ENCODE results near the gene CATSPERZ.

Gene CATSPERZ

GRCh38 chr11:64299847-64300648, at the start of gene CATSPERZ:
Gene CATSPERZ (plus strand): TSS chr11:64300358. CDS start chr11:64300411, 53 bp downstream.
- DNase-seq (ENCODE audit: low read depth, low spot score) = no peak

GRCh38 chr11:64250415-64251015, 49.6 kb upstream of the CATSPERZ start:
- no peak for DNase-seq (ENCODE audit: low read depth, low spot score)

- no peak for DNase-seq (ENCODE audit: low read depth, low spot score)
Observed at GRCh38 chr11:64251016-64251752, 49.0 kb upstream of the CATSPERZ start, which contains the start of gene PLCB3. Gene PLCB3 (plus strand): TSS chr11:64251530. CDS start chr11:64251650, 120 bp downstream.

GRCh38 chr11:64251753-64252002, 48.5 kb upstream of the CATSPERZ start:
- DNase-seq (ENCODE audit: low read depth, low spot score) = no peak

GRCh38 chr11:64252003-64252872, 47.9 kb upstream of the CATSPERZ start:
- no peak for DNase-seq (ENCODE audit: low read depth, low spot score)

- DNase-seq (ENCODE audit: low read depth, low spot score) = no peak
Observed at GRCh38 chr11:64253043-64253442, 47.1 kb upstream of the CATSPERZ start.

- DNase-seq (ENCODE audit: low read depth, low spot score) = no peak
Observed at GRCh38 chr11:64253481-64253880, 46.7 kb upstream of the CATSPERZ start.

GRCh38 chr11:64254326-64254725, 45.8 kb upstream of the CATSPERZ start:
- no peak for DNase-seq (ENCODE audit: low read depth, low spot score)

- DNase-seq (ENCODE audit: low read depth, low spot score) = no peak
Observed at GRCh38 chr11:64255135-64256128, 44.7 kb upstream of the CATSPERZ start.

GRCh38 chr11:64256300-64256699, 43.9 kb upstream of the CATSPERZ start:
- DNase-seq (ENCODE audit: low read depth, low spot score) = no peak

GRCh38 chr11:64258356-64258755, 41.8 kb upstream of the CATSPERZ start:
- no peak for DNase-seq (ENCODE audit: low read depth, low spot score)

GRCh38 chr11:64258946-64259532, 41.1 kb upstream of the CATSPERZ start:
- DNase-seq (ENCODE audit: low read depth, low spot score) = no peak

- DNase-seq (ENCODE audit: low read depth, low spot score) = no peak
Observed at GRCh38 chr11:64259533-64260067, 40.6 kb upstream of the CATSPERZ start.

GRCh38 chr11:64260147-64260708, 39.9 kb upstream of the CATSPERZ start:
- no peak for DNase-seq (ENCODE audit: low read depth, low spot score)

- no peak for DNase-seq (ENCODE audit: low read depth, low spot score)
Observed at GRCh38 chr11:64261556-64262080, 38.5 kb upstream of the CATSPERZ start.

GRCh38 chr11:64262271-64263002, 37.7 kb upstream of the CATSPERZ start:
- no peak for DNase-seq (ENCODE audit: low read depth, low spot score)

GRCh38 chr11:64263021-64263946, 36.9 kb upstream of the CATSPERZ start:
- no peak for DNase-seq (ENCODE audit: low read depth, low spot score)
